HepG2 (cell line): ENCODE results near the gene ZBTB17. TPM values are rescaled to one million over a fixed set of nuclear protein-coding genes. Genes with fewer than 3 reads are reported as not detected.

Experiments
- ATAC-seq: fragments of 200-7000 bp; cut with Tn5 transposase; 3 replicates; pipeline ENCODE4 v1.9.1; 2020; ENCODE audit warnings: mild to moderate bottlenecking, moderate library complexity
- BruUV-seq: library from RNA; stranded (reverse); fragments of 400-500 nt; replicated peaks from 2 replicates; lab custom pipeline; 2021; lab: Mats Ljungman, UMichigan
- CTCF ChIA-PET: fragments of 300-600 bp; formaldehyde crosslinking; extraction: SDS; loops from one replicate; lab custom pipeline; 2021; ENCODE audit warnings: low total read pairs, inconsistent platforms, low intra/inter-chr PET ratio; lab: Yijun Ruan, JAX
- POLR2A ChIA-PET: fragments of 350-600 bp; sonication (Branson Sonifier 250); formaldehyde crosslinking; loops from one replicate; lab custom pipeline; 2020; ENCODE audit warnings: antibody characterized with exemption, inconsistent platforms; lab: Yijun Ruan, JAX
- DNase-seq: peaks from one replicate; pipeline ENCODE4 v3.0.0-alpha.2; 2015; ENCODE audit warnings: low spot score
- FAIRE-seq: peaks from 3 replicates; lab custom pipeline; 2011; peaks lifted over from hg19 to GRCh38; lab: Jason Lieb, UNC
- H2AFZ ChIP-seq: one replicate; pipeline ENCODE4 v1.6.1; 2011; ENCODE audit warnings: low read length, inconsistent platforms
- H3K27ac ChIP-seq: fragments of 300-600 bp; 3 replicates; pipeline ENCODE4 v1.8.0; 2011; ENCODE audit warnings: mixed run types, mild to moderate bottlenecking, mixed read lengths, low read length, inconsistent platforms; ENCODE audit not compliant: insufficient read depth; ENCODE audit errors: extremely low read length
- H3K27me3 ChIP-seq, 2 experiments: fragments of 200-600 bp in 1 of 2; 2 replicates in 1 of 2; 3 replicates in 1 of 2; pipeline versions ENCODE4 v1.6.0 to v1.8.0; 2011; ENCODE audit warnings: low read length in 2 of 2, mild to moderate bottlenecking in 2 of 2, moderate library complexity in 2 of 2, inconsistent platforms in 1 of 2; ENCODE audit not compliant: insufficient read depth in 2 of 2, control insufficient read depth in 1 of 2
- H3K36me3 ChIP-seq, 2 experiments: fragments of 200-600 bp in 1 of 2; replicated peaks in 1 of 2; 2 replicates in 1 of 2; 3 replicates in 1 of 2; pipeline versions ENCODE4 v1.5.1 to v1.8.0; 2011; ENCODE audit warnings: low read length in 2 of 2, inconsistent platforms in 1 of 2; ENCODE audit not compliant: insufficient read depth in 2 of 2, control insufficient read depth in 1 of 2
- H3K4me1 ChIP-seq: 2 replicates; pipeline ENCODE4 v1.5.1; 2012; ENCODE audit warnings: low read length, inconsistent platforms; ENCODE audit not compliant: insufficient read depth
- H3K4me2 ChIP-seq: 2 replicates; pipeline ENCODE4 v1.6.0; 2011; ENCODE audit warnings: low read depth, low read length, inconsistent platforms
- H3K4me3 ChIP-seq, 3 experiments: fragments of 200-600 bp in 1 of 3; sonication (generic), shearing (Covaris generic) in 1 of 3; replicated peaks in 1 of 3; 2 replicates each; pipeline ENCODE4 v1.5.1; 2011 to 2016; ENCODE audit warnings: low read length in 3 of 3, inconsistent platforms in 2 of 3, low read depth in 2 of 3, mild to moderate bottlenecking in 2 of 3, control low read depth in 1 of 3, mixed read lengths in 1 of 3; ENCODE audit not compliant: insufficient read depth in 1 of 3
- H3K79me2 ChIP-seq: one replicate; pipeline ENCODE4 v1.6.1; 2011; ENCODE audit warnings: low read length, inconsistent platforms; ENCODE audit not compliant: insufficient read depth
- H3K9ac ChIP-seq: 2 replicates; pipeline ENCODE4 v1.6.0; 2011; ENCODE audit warnings: mild to moderate bottlenecking, low read depth, low read length, inconsistent platforms; ENCODE audit not compliant: insufficient read depth
- H3K9me3 ChIP-seq: 2 replicates; pipeline ENCODE4 v1.5.1; 2012; ENCODE audit warnings: mild to moderate bottlenecking, low read length
- H4K20me1 ChIP-seq: 2 replicates; pipeline ENCODE4 v1.6.0; 2011; ENCODE audit warnings: inconsistent platforms, mild to moderate bottlenecking, low read length, moderate library complexity; ENCODE audit not compliant: insufficient read depth
- HMG20A ChIP-seq: IDR thresholded peaks from 2 replicates; pipeline ENCODE4 v1.6.1; 2016; ENCODE audit warnings: borderline replicate concordance
- HMG20B ChIP-seq: conservative IDR thresholded peaks from 2 replicates; pipeline ENCODE4 v1.6.1; 2016; ENCODE audit warnings: missing genetic modification reagents, missing compliant biosample characterization
- KDM5A ChIP-seq: fragments of 200-600 bp; sonication (generic); IDR thresholded peaks from 2 replicates; pipeline ENCODE4 v1.7.0; 2018; ENCODE audit warnings: antibody characterized with exemption, mild to moderate bottlenecking, low read length, borderline replicate concordance
- MED8 ChIP-seq: sonication (generic); formaldehyde crosslinking; IDR thresholded peaks from 2 replicates; pipeline ENCODE4 v1.8.1; 2023; ENCODE audit warnings: mild to moderate bottlenecking, missing genetic modification reagents; ENCODE audit not compliant: insufficient replicate concordance
- REST ChIP-seq, 2 experiments: IDR thresholded peaks; 2 replicates each; pipeline ENCODE4 v1.6.1; 2011 to 2012; ENCODE audit warnings: low read length in 2 of 2, borderline replicate concordance in 1 of 2, low read depth in 1 of 2, mild to moderate bottlenecking in 1 of 2, moderate library complexity in 1 of 2
- RXRB ChIP-seq: IDR thresholded peaks from 2 replicates; pipeline ENCODE4 v1.6.1; 2016; ENCODE audit warnings: borderline replicate concordance, missing genetic modification reagents, missing compliant biosample characterization
- TBL1XR1 ChIP-seq: fragments of 150-350 bp; IDR thresholded peaks from 2 replicates; pipeline ENCODE4 v1.6.1; 2014; ENCODE audit warnings: borderline replicate concordance, low read length; ENCODE audit not compliant: partially characterized antibody
- ZC3H13 ChIP-seq: sonication (generic); formaldehyde crosslinking; IDR thresholded peaks from 2 replicates; pipeline ENCODE4 v1.8.1; 2023; ENCODE audit warnings: mild to moderate bottlenecking, missing genetic modification reagents, moderate library complexity
- WGBS: methylation state at CpG from one replicate; pipeline ENCODE4 v1.1.6; 2017; ENCODE audit warnings: low lambda C conversion rate; 5-methylcytosine and 5-hydroxymethylcytosine counted together
- in situ Hi-C: cut with HindIII; loops from 2 replicates; pipeline ENCODE4 v1.10.0; 2017; ENCODE audit warnings: low pct_unique_long_range_greater_than_20kb; ENCODE audit not compliant: extremely low pct_ligation_motif_present
- intact Hi-C: fragments of 100-400 bp; cut with micrococcal nuclease; formaldehyde crosslinking; loops from one replicate; pipeline ENCODE4 v1.10.0; 2022; ENCODE audit not compliant: unreplicated experiment
- polyA plus RNA-seq, 8 experiments: library from polyadenylated mRNA; depleted of rRNA in 3 of 8; stranded (reverse) in 7 of 8; unstranded in 1 of 8; fragments of >200 nt; fragmentation: Illumina TruSeq in 4 of 8; extraction: Trizol in 4 of 8; gene quantifications; 2 replicates each; pipeline versions ENCODE4 v1.2.1 to v1.2.3, GENCODE V29; 2011 to 2016; ENCODE audit warnings: low read depth in 4 of 8, missing spikeins in 1 of 8, mixed read lengths in 1 of 8; ENCODE audit not compliant: insufficient read depth in 1 of 8
- total RNA-seq, 5 experiments: library from RNA; depleted of rRNA; stranded (reverse); fragments of >200 nt; fragmentation: Illumina TruSeq; extraction: Trizol; gene quantifications; 2 replicates each; pipeline ENCODE4 v1.2.3, GENCODE V29; 2016; ENCODE audit warnings: low read depth in 1 of 5

Gene ZBTB17
- total and polyA plus RNA-seq, 2 of the 13 experiments (the other 11 are each of a cell fraction or from before 2014, with no cell fraction given) = 16.7 to 17.0 TPM

GRCh38 chr1:16005597-16005996 is 29.7 kb upstream of the ZBTB17 start:
- no peak overlapping the region for H3K4me3 ChIP-seq
- ChIA-PET CTCF (no interaction called here), POLR2A (no interaction called here)
- H3K27ac ChIP-seq = no peak overlapping the region
- DNase-seq (no peak), FAIRE-seq (no peak), ATAC-seq (no peak)
- in situ Hi-C loops (no loop called here), intact Hi-C loops (no loop called here)
- TF ChIP-seq HMG20A (CRISPR knock-in tag) = no peak
- TF ChIP-seq TBL1XR1 = no peak
- TF ChIP-seq KDM5A = no peak
- no peak for TF ChIP-seq RXRB (CRISPR knock-in tag)
- TF ChIP-seq MED8 (CRISPR knock-in tag) = no peak
- TF ChIP-seq REST (IDR thresholded peaks at IDR 0.05; ENCODE audit: borderline replicate concordance in 1 of 2, low read depth in 1 of 2, low read length in 2 of 2) = no peak
- no peak for TF ChIP-seq HMG20B (CRISPR knock-in tag)
- no peak for TF ChIP-seq ZC3H13 (CRISPR knock-in tag)
- peaks cover 10% of the 10 kb centered on the region for H3K79me2 ChIP-seq
- H4K20me1 ChIP-seq = peaks cover 20% of the 10 kb centered on the region; the same call in 1 of the 2 replicates
- H3K9me3 ChIP-seq = no peaks in the 10 kb centered on the region
- H3K4me1 ChIP-seq = peaks cover 58% of the 10 kb centered on the region
- WGBS = 100% methylated on average over 4 of the region's 5 CpGs
- no peaks in the 10 kb centered on the region for H3K27me3 ChIP-seq
- BruUV-seq = no TSS peak
- H3K4me2 ChIP-seq = peak overlapping the region; percentile 90
- H2AFZ ChIP-seq = no peak overlapping the region
- peak overlapping the region; percentile 8; the same call in 1 of the 2 replicates for H3K9ac ChIP-seq
- H3K36me3 ChIP-seq = peaks cover 0 to 18% of the 10 kb centered on the region in 2 experiments
